CD4-positive, alpha-beta T cell treated with Interleukin-15 for 4 hours (primary cell): ENCODE results near the gene TCF7.

Experiments used
- DNase-seq: peaks from one replicate; pipeline ENCODE4 v3.0.0-alpha.2; 2020; ENCODE audit warnings: low spot score

TCF7 gene

DNA sequence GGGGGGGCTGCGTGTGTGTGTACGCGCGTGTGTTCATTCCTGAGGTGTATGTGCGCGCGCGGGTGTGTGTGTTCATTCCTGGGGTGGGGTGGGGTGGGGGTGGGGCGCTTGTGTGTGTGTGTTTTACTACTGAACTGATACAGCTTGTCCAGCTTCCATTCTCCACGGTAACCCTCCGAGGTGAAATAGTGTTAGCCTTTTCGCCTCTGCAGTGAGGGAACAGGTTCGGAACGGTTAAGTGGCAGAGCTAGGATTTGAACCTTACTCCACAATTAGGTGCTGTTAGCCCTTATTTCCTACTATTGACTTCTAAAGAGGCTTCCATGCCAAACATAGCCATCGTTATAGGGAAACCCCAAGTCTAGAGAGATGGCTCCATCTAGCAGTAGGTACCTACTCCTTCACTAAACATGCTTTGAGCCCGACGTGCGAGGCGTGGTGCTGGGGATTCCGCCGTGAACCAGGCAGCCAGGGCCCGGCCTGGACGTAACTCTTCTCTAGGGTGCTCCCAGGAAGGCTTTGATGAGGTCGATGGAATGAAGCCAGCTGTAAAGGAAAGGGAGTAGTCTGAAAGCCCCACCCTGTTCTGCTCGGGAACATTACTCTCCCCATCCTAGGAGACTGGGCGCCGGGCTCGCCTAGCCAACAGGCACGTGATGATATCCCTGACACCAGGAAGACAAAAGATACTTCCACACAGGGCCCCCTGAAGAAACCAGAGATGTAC is 63.1 kb downstream of the TCF7 start:
- no peak for DNase-seq

DNA sequence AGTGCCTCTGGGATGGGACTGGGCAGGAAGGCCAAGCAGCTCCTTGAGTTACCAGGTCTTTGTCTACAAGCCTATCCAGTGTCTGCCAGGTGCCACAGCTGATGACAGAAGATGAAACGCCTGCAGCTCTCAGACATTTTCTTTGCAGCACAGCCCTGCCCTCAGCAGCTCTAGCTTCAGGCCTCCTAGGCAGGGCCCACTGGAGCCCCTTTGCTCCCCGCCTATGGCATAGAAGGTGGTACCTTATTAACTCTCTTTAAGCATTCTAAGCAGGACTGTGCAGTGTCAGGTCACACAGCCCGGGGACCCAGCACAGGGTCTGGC is 63.6 kb downstream of the TCF7 start:
- DNase-seq, result no peak

DNA sequence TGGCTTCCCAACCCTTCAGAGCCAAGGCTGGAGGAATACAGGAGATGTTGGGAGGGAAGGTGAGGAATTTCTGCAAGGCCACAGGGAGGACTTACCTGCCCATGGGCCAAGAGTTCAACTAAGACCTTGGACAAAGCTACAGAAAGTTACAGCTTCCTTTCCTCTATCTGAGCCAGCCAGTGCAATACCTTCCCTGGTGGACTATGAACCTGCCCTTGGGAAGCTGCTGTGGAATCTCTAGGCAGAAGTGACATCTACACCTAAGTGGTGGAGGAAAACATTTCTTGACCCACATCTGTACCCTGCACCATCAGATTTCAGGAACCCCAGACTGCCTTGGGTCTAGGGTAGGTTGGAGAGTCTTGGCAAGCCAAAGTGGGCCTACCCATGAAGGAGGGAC is 69.0 kb downstream of the TCF7 start:
- no peak for DNase-seq

DNA sequence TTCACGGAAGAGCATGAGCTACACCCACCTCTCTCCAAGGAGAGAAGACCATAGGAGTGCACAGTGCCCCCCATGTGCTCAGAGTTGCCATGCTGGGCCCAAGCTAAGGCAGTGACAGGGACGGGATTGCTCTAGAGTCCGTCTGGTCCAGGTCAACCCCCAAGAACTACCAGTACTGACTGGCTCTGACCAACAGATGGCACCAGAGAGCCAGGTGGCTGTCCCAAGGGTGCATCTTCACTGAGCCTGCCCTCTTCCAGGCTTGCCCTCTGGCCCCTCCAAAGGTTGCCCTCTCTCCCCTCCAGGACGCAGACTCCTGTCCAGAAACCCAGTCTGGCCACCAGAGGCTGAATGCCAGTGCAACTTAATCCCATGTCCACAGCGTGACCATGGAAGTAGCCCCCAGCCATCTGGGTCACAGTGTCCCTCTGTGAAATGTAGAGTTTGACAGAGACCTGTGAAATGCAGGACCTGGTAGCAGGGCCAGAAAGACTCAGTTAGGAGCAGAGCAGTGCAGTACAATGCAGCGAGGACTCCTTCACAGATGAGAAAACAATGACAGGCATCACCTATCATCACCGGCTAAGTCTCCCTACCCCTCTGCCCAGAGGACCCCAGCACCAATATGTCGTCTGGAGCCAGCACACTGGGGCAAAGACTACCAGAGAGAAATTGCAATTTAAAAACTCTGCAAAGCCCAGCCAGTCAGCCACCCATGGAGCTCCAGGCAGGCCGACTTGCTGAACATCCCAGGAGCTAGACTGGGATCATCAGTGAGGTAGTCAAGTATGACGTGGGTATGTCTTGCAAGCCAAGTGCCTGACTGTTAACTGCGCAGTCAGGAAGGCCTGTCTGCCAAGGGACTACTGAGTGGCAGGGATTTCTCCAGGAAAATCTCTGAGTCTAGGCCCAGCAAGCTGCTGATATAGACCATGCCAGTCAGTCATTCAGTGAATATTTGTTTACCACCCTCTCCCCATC is 70.0 kb downstream of the TCF7 start:
- DNase-seq, result peak; percentile 81

DNA sequence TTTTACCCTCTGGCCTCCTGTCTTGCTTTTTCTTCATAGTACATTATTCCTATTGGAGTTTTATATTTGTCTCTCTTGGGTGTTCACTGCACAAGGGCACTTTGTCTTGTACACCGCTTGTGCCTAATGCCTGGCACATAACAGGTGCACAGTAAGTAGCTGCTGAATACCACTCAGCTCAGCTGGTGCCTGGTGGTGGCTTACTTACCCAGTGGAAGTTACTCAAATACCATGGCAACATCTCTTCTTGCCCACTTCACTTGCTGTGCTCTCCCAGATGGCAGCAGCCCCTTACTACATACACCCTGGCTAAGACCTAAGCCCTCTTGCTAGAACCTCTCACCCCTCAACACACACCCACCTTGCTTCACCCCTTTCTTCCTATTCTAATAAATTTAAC is 73.6 kb downstream of the TCF7 start:
- DNase-seq, result no peak

DNA sequence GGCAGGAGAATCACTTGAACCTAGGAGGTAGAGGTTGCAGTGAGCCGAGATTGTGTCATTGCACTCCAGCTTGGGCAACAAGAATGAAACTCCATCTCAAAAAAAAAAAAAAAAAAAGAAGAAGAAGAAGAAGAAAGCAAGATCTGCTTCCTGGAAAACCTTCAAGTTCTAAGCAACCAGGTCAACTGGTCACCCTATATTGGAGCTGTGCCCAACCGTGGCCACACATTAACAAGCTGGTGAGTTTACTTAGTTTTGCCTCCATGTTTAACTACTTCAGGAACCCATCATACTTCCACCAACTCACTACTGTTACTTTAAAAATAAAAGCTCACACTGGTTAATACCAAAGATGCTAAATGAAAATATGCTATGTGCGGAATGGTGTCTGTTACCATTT is 74.5 kb downstream of the TCF7 start:
- DNase-seq, result no peak

DNA sequence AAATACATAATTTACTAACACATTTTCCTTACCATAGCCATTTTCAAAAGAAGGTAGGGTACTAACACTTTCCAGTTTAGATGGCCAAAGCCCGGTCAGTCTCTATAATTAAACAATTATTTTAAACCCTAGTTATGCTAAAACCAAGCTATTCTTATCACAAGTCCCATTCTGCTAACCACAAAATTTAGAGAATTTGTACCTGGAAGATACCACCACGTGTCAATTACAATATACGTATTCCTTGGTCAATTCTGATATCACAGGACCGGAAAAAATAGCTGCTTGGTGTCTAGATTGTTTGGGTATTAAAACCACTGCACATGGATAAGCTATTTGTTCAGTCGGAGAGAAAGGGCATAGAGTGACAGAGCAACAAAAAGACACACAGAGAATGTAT is 81.2 kb downstream of the TCF7 start:
- DNase-seq, result no peak
